HepG2 (cell line): Measurements from ENCODE around the gene EDEM3.

ENCODE experiments used
- KLF16 ChIP-seq, 2 experiments: sonication (generic) in 1 of 2; formaldehyde crosslinking in 1 of 2; IDR thresholded peaks; 2 replicates each; pipeline versions ENCODE4 v1.6.1 to v1.8.0; 2016 to 2023; ENCODE audit warnings: missing genetic modification reagents in 2 of 2, missing compliant biosample characterization in 1 of 2
- PTBP1 ChIP-seq: fragments of 200-400 bp; formaldehyde crosslinking; IDR thresholded peaks from 2 replicates; pipeline ENCODE4 v1.6.1; 2018; ENCODE audit warnings: low read length, low read depth; ENCODE audit not compliant: poor library complexity, severe bottlenecking
- RBFOX2 ChIP-seq: fragments of 200-400 bp; formaldehyde crosslinking; IDR thresholded peaks from 2 replicates; pipeline ENCODE4 v1.6.1; 2017; ENCODE audit warnings: low read depth, mild to moderate bottlenecking, low read length
- SIN3A ChIP-seq: IDR thresholded peaks from 2 replicates; pipeline ENCODE4 v1.6.1; 2011; ENCODE audit warnings: low read depth, mild to moderate bottlenecking, control low read depth, low read length, borderline replicate concordance
- YEATS4 ChIP-seq: sonication (generic); formaldehyde crosslinking; IDR thresholded peaks from 2 replicates; pipeline ENCODE4 v1.4.0; 2020; ENCODE audit warnings: missing genetic modification reagents, borderline replicate concordance
- ZFX ChIP-seq: sonication (generic); formaldehyde crosslinking; IDR thresholded peaks from 2 replicates; pipeline ENCODE4 v1.4.0; 2020; ENCODE audit warnings: mild to moderate bottlenecking, low read depth, missing genetic modification reagents, moderate library complexity
- TF ChIP-seq, protein P1 (sequence below): sonication (generic); formaldehyde crosslinking; IDR thresholded peaks from 2 replicates; pipeline ENCODE4 v1.4.0; 2020; ENCODE audit warnings: missing genetic modification reagents

DNA sequence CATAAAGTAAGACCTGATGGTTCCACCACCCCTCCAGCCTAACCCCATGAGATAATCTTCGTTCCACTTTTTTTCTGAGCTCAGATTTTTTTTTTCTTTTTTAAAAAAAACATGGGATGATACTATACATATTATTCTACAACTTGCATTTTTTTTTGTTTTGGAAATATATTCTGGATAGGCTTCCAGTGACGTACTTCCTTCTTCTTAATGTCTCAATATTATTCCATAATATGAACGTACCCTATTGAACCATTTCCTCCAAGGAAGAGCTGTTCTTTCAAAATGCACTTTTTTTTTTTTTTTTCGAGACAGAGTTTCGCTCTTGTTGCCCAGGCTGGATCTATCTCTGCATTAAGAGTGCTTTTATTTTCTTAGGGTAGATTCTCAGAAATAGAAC lies 1.5 kb downstream of the EDEM3 start:
- TF ChIP-seq KLF16 (CRISPR knock-in tag; IDR thresholded peaks at IDR 0.05) (no peak), YEATS4 (no peak), PTBP1 (no peak), ZFX (CRISPR knock-in tag) (no peak), RBFOX2 (no peak), SIN3A (no peak)
- TF ChIP-seq, protein P1, sequence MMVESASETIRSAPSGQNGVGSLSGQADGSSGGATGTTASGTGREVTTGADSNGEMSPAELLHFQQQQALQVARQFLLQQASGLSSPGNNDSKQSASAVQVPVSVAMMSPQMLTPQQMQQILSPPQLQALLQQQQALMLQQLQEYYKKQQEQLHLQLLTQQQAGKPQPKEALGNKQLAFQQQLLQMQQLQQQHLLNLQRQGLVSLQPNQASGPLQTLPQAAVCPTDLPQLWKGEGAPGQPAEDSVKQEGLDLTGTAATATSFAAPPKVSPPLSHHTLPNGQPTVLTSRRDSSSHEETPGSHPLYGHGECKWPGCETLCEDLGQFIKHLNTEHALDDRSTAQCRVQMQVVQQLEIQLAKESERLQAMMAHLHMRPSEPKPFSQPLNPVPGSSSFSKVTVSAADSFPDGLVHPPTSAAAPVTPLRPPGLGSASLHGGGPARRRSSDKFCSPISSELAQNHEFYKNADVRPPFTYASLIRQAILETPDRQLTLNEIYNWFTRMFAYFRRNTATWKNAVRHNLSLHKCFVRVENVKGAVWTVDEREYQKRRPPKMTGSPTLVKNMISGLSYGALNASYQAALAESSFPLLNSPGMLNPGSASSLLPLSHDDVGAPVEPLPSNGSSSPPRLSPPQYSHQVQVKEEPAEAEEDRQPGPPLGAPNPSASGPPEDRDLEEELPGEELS (CRISPR knock-in tag) = no peak
